Dermis microvascular lymphatic vessel endothelial cell (primary cell): ENCODE data around the gene MAP3K21. TPM values are rescaled to one million over a fixed set of nuclear protein-coding genes. Genes with fewer than 3 reads are reported as not detected.
A peak's percentile ranks its signal among the peaks of the same experiment; 100 is the strongest.

Source experiments
- DNase-seq, 2 donors: peaks; one replicate each; pipeline versions ENCODE4 v3.0.0 to v3.0.0-alpha.2; 2010; ENCODE audit warnings: low read depth in 2 of 2
- total RNA-seq: library from RNA; depleted of rRNA; stranded (reverse); fragments of >200 nt; gene quantifications from 2 replicates; pipeline ENCODE4 v1.2.1, GENCODE V29; 2014

The MAP3K21 gene
- total RNA-seq, 1 donor from 2014 or later = 0.90 TPM

GRCh38 chr1:233359431-233359830 is 31.9 kb downstream of the MAP3K21 start:
- DNase-seq = no peak

GRCh38 chr1:233359905-233360304 is 32.4 kb downstream of the MAP3K21 start:
- DNase-seq = no peak

GRCh38 chr1:233360525-233361102 is 33.1 kb downstream of the MAP3K21 start:
- no peak for DNase-seq

- no peak for DNase-seq
These were observed 34.4 kb downstream of the MAP3K21 start for GRCh38 chr1:233361876-233362275.

GRCh38 chr1:233362743-233363142 is 35.2 kb downstream of the MAP3K21 start:
- no peak for DNase-seq

- no peak for DNase-seq
These were observed 36.5 kb downstream of the MAP3K21 start for GRCh38 chr1:233364026-233364425.

- peak in 1 of 2 donors; percentile 2 for DNase-seq
These were observed 37.4 kb downstream of the MAP3K21 start for GRCh38 chr1:233364695-233365539.

- no peak for DNase-seq
These were observed 39.1 kb downstream of the MAP3K21 start for GRCh38 chr1:233366575-233366974.

- DNase-seq = no peak
These were observed 39.7 kb downstream of the MAP3K21 start for GRCh38 chr1:233367057-233367803.

GRCh38 chr1:233368106-233368788 is 40.7 kb downstream of the MAP3K21 start:
- no peak for DNase-seq

GRCh38 chr1:233368789-233369130 is 41.2 kb downstream of the MAP3K21 start:
- no peak for DNase-seq

GRCh38 chr1:233372218-233373120 is 44.9 kb downstream of the MAP3K21 start:
- no peak for DNase-seq

GRCh38 chr1:233373226-233373625 is 45.7 kb downstream of the MAP3K21 start:
- no peak for DNase-seq

- no peak for DNase-seq
These were observed 48.1 kb downstream of the MAP3K21 start for GRCh38 chr1:233375653-233376052.

- no peak for DNase-seq
These were observed 49.0 kb downstream of the MAP3K21 start for GRCh38 chr1:233376382-233377110.

GRCh38 chr1:233379869-233380438 is 52.4 kb downstream of the MAP3K21 start:
- no peak for DNase-seq

- DNase-seq = no peak
These were observed 54.3 kb downstream of the MAP3K21 start for GRCh38 chr1:233381806-233382205.

- no peak for DNase-seq
These were observed 56.5 kb downstream of the MAP3K21 start for GRCh38 chr1:233383984-233384383.

- DNase-seq = no peak
These were observed 58.8 kb downstream of the MAP3K21 start for GRCh38 chr1:233386336-233386735.

GRCh38 chr1:233387585-233387984 is 60.1 kb downstream of the MAP3K21 start:
- DNase-seq = no peak
